ENCODE measurements around the gene SMIM35.

- no peak for TF ChIP-seq CTCF (IDR thresholded peaks at IDR 0.05; ENCODE audit: insufficient read depth, low read length, poor library complexity, severe bottlenecking)
- TF ChIP-seq EZH2phosphoT487 (conservative IDR thresholded peaks at IDR 0.05; ENCODE audit: low read length) = no peak
Observed at GRCh38 chr11:118042141-118042540, 44.6 kb downstream of the SMIM35 start.

Measured in SU-DHL-6 (cell line).